Pancreas (tissue), 10 donors: ENCODE data around the gene GAL3ST2. TPM values are rescaled to one million over a fixed set of nuclear protein-coding genes. Genes with fewer than 3 reads are reported as not detected.

Experiments used
- ATAC-seq, 4 donors: fragments of 200-7000 bp; cut with Tn5 transposase; one replicate each; pipeline versions ENCODE4 v1.8.0 to v1.9.1; 2020; ENCODE audit warnings: mild to moderate bottlenecking in 4 of 4, moderate library complexity in 4 of 4
- DNase-seq, 6 donors: peaks; one replicate each; pipeline ENCODE4 v3.0.0-alpha.2; 2020
- FAIRE-seq: peaks from 2 replicates; lab custom pipeline; 2012; peaks lifted over from hg19 to GRCh38; lab: Jason Lieb, UNC
- H3K27ac ChIP-seq, 4 donors: fragments of 200-600 bp; sonication (generic); 1 replicate in 3 of 4; 2 replicates in 1 of 4; pipeline versions ENCODE4 v1.5.0 to v1.8.0; 2020
- H3K27me3 ChIP-seq, 4 donors: fragments of 200-600 bp; one replicate each; pipeline ENCODE4 v1.8.0; 2021
- H3K36me3 ChIP-seq, 3 donors: fragments of 200-600 bp; sonication (generic) in 1 of 3; one replicate each; pipeline versions ENCODE4 v1.5.0 to v1.8.0; 2020 to 2021
- H3K4me1 ChIP-seq, 3 donors: fragments of 200-600 bp; one replicate each; pipeline ENCODE4 v1.8.0; 2021
- H3K4me3 ChIP-seq, 4 donors: fragments of 200-600 bp; sonication (generic) in 2 of 4; one replicate each; pipeline versions ENCODE4 v1.5.0 to v1.8.0; 2020 to 2021
- H3K9me3 ChIP-seq, 4 donors: fragments of 200-600 bp; one replicate each; pipeline ENCODE4 v1.8.0; 2021
- CTCF ChIP-seq, 4 donors: fragments of 200-600 bp; sonication (generic) in 3 of 4; IDR thresholded peaks; one replicate each; pipeline versions ENCODE4 v1.5.0 to v1.8.0; 2021; ENCODE audit warnings: antibody characterized with exemption in 4 of 4
- WGBS, 2 donors: extraction: QIAGEN DNeasy Blood & Tissue Kit; methylation state at CpG; one replicate each; pipeline ENCODE4 v1.1.7; 2013; 5-methylcytosine and 5-hydroxymethylcytosine counted together
- intact Hi-C, 3 donors: fragments of 100-400 bp; cut with DNase I; formaldehyde crosslinking; loops; one replicate each; pipeline versions ENCODE4 v1.11.1 to v1.14.2; 2022
- polyA plus RNA-seq, 2 donors: library from polyadenylated mRNA; stranded (reverse); fragments of 200-250 nt; gene quantifications; one replicate each; pipeline ENCODE4 v1.2.3, GENCODE V29; 2013
- total RNA-seq, 6 donors: library from RNA; stranded (reverse); fragmentation: NEBNext Ultra II Directional in 4 of 6; extraction: Animal tissue kit (Norgen Biotek cat#: 25700) in 4 of 6; gene quantifications; one replicate each; pipeline versions ENCODE4 v1.2.1 to v1.2.4, GENCODE V29; 2021 to 2023
- donor health status: healthy with polysubstance abuse.
- donor health status: DM: no; HTN: no; CAD: no; lungs with moderate emphysema.
- donor health status: DM: no; HTN: no; CAD: no.
- donor health status: control.
- donor health status: control.
- donor health status: Bipolar disorder and iron deficiency.
- donor health status: DM: yes; HTN: yes; CAD: no.
- donor health status: DM: no; HTN: no; CAD: no.
- donor health status: DM: no; HTN: no; CAD: no.
- donor health status: DM: yes; HTN: yes; CAD: no.

GAL3ST2 gene
- total and polyA plus RNA-seq, 8 donors, result not detected

- TF ChIP-seq CTCF (IDR thresholded peaks at IDR 0.05), result no peak
- Histone ChIP-seq H3K9me3 (no peaks in the 10 kb centered on the region), H3K4me1 (no peaks in the 10 kb centered on the region), H3K4me3 (no peak overlapping the region), H3K36me3 (no peaks in the 10 kb centered on the region), H3K27me3 (no peaks in the 10 kb centered on the region), H3K27ac (no peak overlapping the region)
- peak in 1 of 4 donors; percentile 7 for ATAC-seq
- WGBS, 2 donors, result 74 to 85% methylated on average over 13 of the region's 13 CpGs
- peak in 1 of 6 donors; percentile 8 for DNase-seq
- intact Hi-C loops, result no loop called here
- no peak for FAIRE-seq
Measured at GRCh38 chr2:241769819-241770184, 6.8 kb upstream of the GAL3ST2 start.

GRCh38 chr2:241770185-241770935 lies 6.3 kb upstream of the GAL3ST2 start:
- no peak for TF ChIP-seq CTCF (IDR thresholded peaks at IDR 0.05)
- H3K4me1 ChIP-seq, result no peaks in the 10 kb centered on the region
- no peak overlapping the region for H3K27ac ChIP-seq
- H3K27me3 ChIP-seq, result no peaks in the 10 kb centered on the region
- intact Hi-C loops, result no loop called here
- H3K4me3 ChIP-seq, result no peak overlapping the region
- FAIRE-seq, result no peak
- WGBS, 2 donors, result 46 to 51% methylated on average over 27 of the region's 27 CpGs
- ATAC-seq, result peak in 1 of 4 donors; percentile 36
- peak in 1 of 6 donors; percentile 6 for DNase-seq
- H3K36me3 ChIP-seq, result no peaks in the 10 kb centered on the region
- no peaks in the 10 kb centered on the region for H3K9me3 ChIP-seq

- intact Hi-C loops, result no loop called here
- no peaks in the 10 kb centered on the region for H3K36me3 ChIP-seq
- H3K4me3 ChIP-seq, result no peak overlapping the region
- no peaks in the 10 kb centered on the region for H3K9me3 ChIP-seq
- no peak overlapping the region for H3K27ac ChIP-seq
- no peak for FAIRE-seq
- ATAC-seq, result no peak
- 85 to 87% methylated on average over 12 of the region's 12 CpGs for WGBS, 2 donors
- H3K27me3 ChIP-seq, result no peaks in the 10 kb centered on the region
- DNase-seq, result no peak
- TF ChIP-seq CTCF (IDR thresholded peaks at IDR 0.05), result no peak
- no peaks in the 10 kb centered on the region for H3K4me1 ChIP-seq
Measured at GRCh38 chr2:241770936-241771285, 5.7 kb upstream of the GAL3ST2 start.

- Histone ChIP-seq H3K4me3 (no peak overlapping the region), H3K36me3 (no peaks in the 10 kb centered on the region), H3K27ac (no peak overlapping the region), H3K27me3 (no peaks in the 10 kb centered on the region), H3K4me1 (no peaks in the 10 kb centered on the region), H3K9me3 (no peaks in the 10 kb centered on the region)
- WGBS, 2 donors, result 51 to 55% methylated on average over 37 to 38 of the region's 38 CpGs
- intact Hi-C loops, result no loop called here
- DNase-seq (peak in 1 of 6 donors; percentile 12), ATAC-seq (peak in 3 of 4 donors; percentile 33 to 45 (median 35)), FAIRE-seq (no peak)
- no peak for TF ChIP-seq CTCF (IDR thresholded peaks at IDR 0.05)
Measured at GRCh38 chr2:241771286-241772062, 5.1 kb upstream of the GAL3ST2 start.
